ENCODE data around the gene DHX58. TPM values are rescaled to one million over a fixed set of nuclear protein-coding genes. Genes with fewer than 3 reads are reported as not detected.

DHX58 gene
- total RNA-seq, 4 donors from 2014 or later = 12.9 to 21.3 (median 16.2) TPM

DNA sequence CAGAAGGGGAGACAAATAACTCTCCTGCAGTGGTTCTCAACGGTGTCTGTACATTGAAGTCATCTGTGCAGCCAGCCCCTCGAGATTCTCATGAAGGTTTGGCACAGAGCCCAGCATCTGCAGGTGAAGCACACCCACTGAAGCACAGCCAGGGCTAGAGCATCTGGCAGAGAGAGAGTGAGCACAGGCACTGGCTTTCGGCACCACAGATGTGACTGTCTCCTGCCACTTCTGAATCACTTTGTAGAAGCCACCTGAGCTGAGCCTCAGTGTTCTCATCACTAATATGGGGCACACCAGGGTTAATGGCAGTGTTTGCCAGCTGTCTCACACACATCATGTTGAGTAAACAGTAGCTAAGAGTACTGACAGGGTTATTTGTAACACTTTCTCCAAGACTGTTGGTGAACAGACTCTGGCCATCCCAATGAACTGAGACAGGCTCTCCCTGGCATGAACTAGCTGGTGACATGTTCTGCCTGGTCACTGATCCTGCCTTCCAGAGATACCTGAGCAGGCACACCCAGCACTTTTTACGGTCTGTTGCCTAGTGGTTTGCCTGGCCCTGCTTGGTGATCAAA is 21.0 kb upstream of the DHX58 start:
- Histone ChIP-seq H3K27me3 (no peaks in the 10 kb centered on the region), H3K4me1 (peaks cover 0 to 3% of the 10 kb centered on the region in 2 donors), H3K27ac (peak overlapping the region; percentile 14 to 69), H3K4me3 (no peak overlapping the region), H3K36me3 (no peaks in the 10 kb centered on the region), H3K9me3 (no peaks in the 10 kb centered on the region)
- DNase-seq = no peak
- intact Hi-C loops (cut with DNase I; ENCODE audit: low total_unique reads) = no loop called here
- TF ChIP-seq POLR2A (IDR thresholded peaks at IDR 0.05) (no peak), CTCF (IDR thresholded peaks at IDR 0.05) (no peak)

DNA sequence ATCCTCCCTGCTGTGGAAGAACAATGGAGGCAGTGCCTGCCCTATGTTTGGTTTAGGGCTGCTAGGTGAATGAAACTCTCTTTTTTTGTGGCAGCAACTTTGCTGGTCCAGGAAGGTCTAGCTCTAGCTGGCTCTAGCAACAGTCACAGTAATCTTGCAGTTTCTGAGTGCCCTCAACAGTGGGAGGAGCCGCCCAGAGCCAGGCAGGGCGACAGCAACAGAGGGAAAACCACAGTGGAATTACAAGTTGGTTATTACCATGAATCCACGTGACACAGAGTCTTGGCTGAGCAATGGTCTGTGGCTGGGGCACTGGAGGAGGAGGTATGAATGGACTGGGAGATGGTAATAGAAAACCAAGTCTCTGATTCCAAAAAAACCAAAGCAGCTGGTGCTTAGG is 20.4 kb upstream of the DHX58 start:
- Histone ChIP-seq H3K27ac (peak overlapping the region; percentile 14 to 69), H3K9me3 (no peaks in the 10 kb centered on the region), H3K36me3 (no peaks in the 10 kb centered on the region), H3K27me3 (no peaks in the 10 kb centered on the region), H3K4me1 (no peaks in the 10 kb centered on the region), H3K4me3 (no peak overlapping the region)
- TF ChIP-seq POLR2A (IDR thresholded peaks at IDR 0.05) (no peak), CTCF (IDR thresholded peaks at IDR 0.05) (no peak)
- DNase-seq = no peak
- intact Hi-C loops (cut with DNase I; ENCODE audit: low total_unique reads) = no loop called here

GRCh38 chr17:42131981-42132432 is 19.5 kb upstream of the DHX58 start:
- no peak overlapping the region for H3K4me3 ChIP-seq
- no peaks in the 10 kb centered on the region for H3K9me3 ChIP-seq
- no peak for DNase-seq
- intact Hi-C loops (cut with DNase I; ENCODE audit: low total_unique reads) = no loop called here
- peak overlapping the region; percentile 49 to 69 for H3K27ac ChIP-seq
- no peaks in the 10 kb centered on the region for H3K4me1 ChIP-seq
- TF ChIP-seq CTCF (IDR thresholded peaks at IDR 0.05) = no peak
- TF ChIP-seq POLR2A (IDR thresholded peaks at IDR 0.05) = no peak
- no peaks in the 10 kb centered on the region for H3K36me3 ChIP-seq
- no peaks in the 10 kb centered on the region for H3K27me3 ChIP-seq

- Histone ChIP-seq H3K27me3 (no peaks in the 10 kb centered on the region), H3K4me1 (no peaks in the 10 kb centered on the region), H3K4me3 (no peak overlapping the region), H3K27ac (peak overlapping the region; percentile 49 to 69), H3K36me3 (no peaks in the 10 kb centered on the region), H3K9me3 (no peaks in the 10 kb centered on the region)
- intact Hi-C loops (cut with DNase I; ENCODE audit: low total_unique reads) = no loop called here
- TF ChIP-seq CTCF (IDR thresholded peaks at IDR 0.05) = no peak
- no peak for TF ChIP-seq POLR2A (IDR thresholded peaks at IDR 0.05)
- no peak for DNase-seq
Measured at GRCh38 chr17:42131232-42131631, 18.7 kb upstream of the DHX58 start.

DNA sequence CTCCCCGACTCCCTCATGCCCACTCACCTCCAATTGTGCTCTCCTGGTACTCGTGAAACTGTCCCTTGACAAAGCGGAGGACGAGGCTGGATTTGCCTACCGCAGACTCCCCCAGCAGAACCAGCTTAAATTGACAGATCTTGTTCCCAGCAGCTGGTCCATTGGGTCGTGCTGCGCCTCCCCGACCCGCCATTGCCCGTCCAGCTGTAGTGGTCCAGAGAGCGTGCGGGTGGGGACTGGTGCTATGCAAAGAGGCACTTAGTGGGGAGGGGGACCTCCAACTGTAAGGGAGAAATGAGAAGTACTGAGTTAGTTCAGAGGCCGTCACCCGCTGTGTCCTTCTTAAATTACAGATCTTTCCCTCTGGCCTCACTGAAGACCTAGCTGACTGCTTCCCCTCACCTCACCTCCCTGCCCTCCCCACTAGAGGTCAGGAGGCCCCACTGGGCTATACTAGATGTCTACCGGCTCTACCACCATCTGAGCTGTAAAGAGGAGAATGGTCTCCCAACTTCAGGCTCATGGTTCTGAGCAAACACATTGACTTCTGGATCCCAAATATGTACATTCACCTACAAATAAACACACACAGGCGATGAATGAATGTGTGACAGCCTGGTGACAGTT is 17.9 kb upstream of the DHX58 start:
- peak overlapping the region; percentile 49 to 69 for H3K27ac ChIP-seq
- no peak for TF ChIP-seq POLR2A (IDR thresholded peaks at IDR 0.05)
- no peak for TF ChIP-seq CTCF (IDR thresholded peaks at IDR 0.05)

More for the DNA sequence above, 17.9 kb upstream of the DHX58 start:
- Histone ChIP-seq H3K36me3 (no peaks in the 10 kb centered on the region), H3K27me3 (no peaks in the 10 kb centered on the region), H3K4me1 (no peaks in the 10 kb centered on the region), H3K4me3 (no peak overlapping the region), H3K9me3 (no peaks in the 10 kb centered on the region)
- intact Hi-C loops (cut with DNase I; ENCODE audit: low total_unique reads) = no loop called here
- DNase-seq = no peak

Data from uterus (tissue), 4 donors.